C1 segment of cervical spinal cord (tissue), 14 donors: ENCODE data around the gene CDKAL1.

Experiments used
- DNase-seq, 14 donors: peaks; one replicate each; lab custom pipeline; 2025; lab: John Stamatoyannopoulos, UW

CDKAL1 gene

GRCh38 chr6:20672038-20672437 is 137.8 kb downstream of the CDKAL1 start:
- no peak for DNase-seq

GRCh38 chr6:20673458-20673857 is 139.2 kb downstream of the CDKAL1 start:
- no peak for DNase-seq

- DNase-seq, result no peak
These were observed 140.4 kb downstream of the CDKAL1 start for GRCh38 chr6:20674664-20675063.

- no peak for DNase-seq
These were observed 144.6 kb downstream of the CDKAL1 start for GRCh38 chr6:20678831-20679352.

- DNase-seq, result no peak
These were observed 146.5 kb downstream of the CDKAL1 start for GRCh38 chr6:20680697-20681165.

- DNase-seq, result no peak
These were observed 147.0 kb downstream of the CDKAL1 start for GRCh38 chr6:20681243-20681684.

- no peak for DNase-seq
These were observed 150.2 kb downstream of the CDKAL1 start for GRCh38 chr6:20684474-20684873.

GRCh38 chr6:20686142-20686541 is 151.9 kb downstream of the CDKAL1 start:
- no peak for DNase-seq

GRCh38 chr6:20687494-20687893 is 153.2 kb downstream of the CDKAL1 start:
- no peak for DNase-seq

- DNase-seq, result no peak
These were observed 154.6 kb downstream of the CDKAL1 start for GRCh38 chr6:20688710-20689500.

- DNase-seq, result peak in 1 of 14 donors; percentile 52
These were observed 156.9 kb downstream of the CDKAL1 start for GRCh38 chr6:20691185-20691584.

GRCh38 chr6:20692023-20692422 is 157.8 kb downstream of the CDKAL1 start:
- DNase-seq, result no peak

- DNase-seq, result peak in 1 of 14 donors; percentile 0
These were observed 159.3 kb downstream of the CDKAL1 start for GRCh38 chr6:20693466-20694063.

GRCh38 chr6:20696676-20697075 is 162.4 kb downstream of the CDKAL1 start:
- peak in 1 of 14 donors; percentile 9 for DNase-seq

- DNase-seq, result no peak
These were observed 164.4 kb downstream of the CDKAL1 start for GRCh38 chr6:20698675-20699074.

GRCh38 chr6:20699402-20699801 is 165.1 kb downstream of the CDKAL1 start:
- peak in 1 of 14 donors; percentile 88 for DNase-seq

GRCh38 chr6:20700375-20700774 is 166.1 kb downstream of the CDKAL1 start:
- no peak for DNase-seq

GRCh38 chr6:20702366-20702765 is 168.1 kb downstream of the CDKAL1 start:
- DNase-seq, result peak in 1 of 14 donors; percentile 48

GRCh38 chr6:20703049-20703448 is 168.8 kb downstream of the CDKAL1 start:
- DNase-seq, result no peak

GRCh38 chr6:20704325-20705025 is 170.2 kb downstream of the CDKAL1 start:
- DNase-seq, result no peak

- no peak for DNase-seq
These were observed 171.5 kb downstream of the CDKAL1 start for GRCh38 chr6:20705741-20706140.
